ENCODE results near the gene NME4. TPM values are rescaled to one million over a fixed set of nuclear protein-coding genes. Genes with fewer than 3 reads are reported as not detected.

Gene NME4
- total RNA-seq, 2 donors from 2014 or later, result 38.3 to 63.6 TPM

- H3K27me3 ChIP-seq, result no peaks in the 10 kb centered on the region
- peak within 1 kb of the TSS; percentile 68 to 83 for H3K9ac ChIP-seq (ENCODE audit: low read depth in 2 of 2, low read length in 2 of 2)
- no peaks in the 10 kb centered on the region for H3K36me3 ChIP-seq
- peak within 1 kb of the TSS; percentile 75 for H3K4me3 ChIP-seq
- TF ChIP-seq, protein P1, sequence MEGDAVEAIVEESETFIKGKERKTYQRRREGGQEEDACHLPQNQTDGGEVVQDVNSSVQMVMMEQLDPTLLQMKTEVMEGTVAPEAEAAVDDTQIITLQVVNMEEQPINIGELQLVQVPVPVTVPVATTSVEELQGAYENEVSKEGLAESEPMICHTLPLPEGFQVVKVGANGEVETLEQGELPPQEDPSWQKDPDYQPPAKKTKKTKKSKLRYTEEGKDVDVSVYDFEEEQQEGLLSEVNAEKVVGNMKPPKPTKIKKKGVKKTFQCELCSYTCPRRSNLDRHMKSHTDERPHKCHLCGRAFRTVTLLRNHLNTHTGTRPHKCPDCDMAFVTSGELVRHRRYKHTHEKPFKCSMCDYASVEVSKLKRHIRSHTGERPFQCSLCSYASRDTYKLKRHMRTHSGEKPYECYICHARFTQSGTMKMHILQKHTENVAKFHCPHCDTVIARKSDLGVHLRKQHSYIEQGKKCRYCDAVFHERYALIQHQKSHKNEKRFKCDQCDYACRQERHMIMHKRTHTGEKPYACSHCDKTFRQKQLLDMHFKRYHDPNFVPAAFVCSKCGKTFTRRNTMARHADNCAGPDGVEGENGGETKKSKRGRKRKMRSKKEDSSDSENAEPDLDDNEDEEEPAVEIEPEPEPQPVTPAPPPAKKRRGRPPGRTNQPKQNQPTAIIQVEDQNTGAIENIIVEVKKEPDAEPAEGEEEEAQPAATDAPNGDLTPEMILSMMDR (IDR thresholded peaks at IDR 0.05), result no peak
- H3K27ac ChIP-seq, result peak within 1 kb of the TSS; percentile 55
- H3K9me3 ChIP-seq, result no peaks in the 10 kb centered on the region
- DNase-seq, result peak; percentile 100
- H3K4me1 ChIP-seq, result peaks cover 8% of the 10 kb centered on the region
- intact Hi-C loops (cut with DNase I), result no loop called here
Observed at GRCh38 chr16:352547-353403, 44.2 kb upstream of the NME4 start, which contains the start of gene AXIN1. Gene AXIN1 (minus strand): TSS chr16:352723. CDS start chr16:347025, 5,698 bp downstream.

DNA sequence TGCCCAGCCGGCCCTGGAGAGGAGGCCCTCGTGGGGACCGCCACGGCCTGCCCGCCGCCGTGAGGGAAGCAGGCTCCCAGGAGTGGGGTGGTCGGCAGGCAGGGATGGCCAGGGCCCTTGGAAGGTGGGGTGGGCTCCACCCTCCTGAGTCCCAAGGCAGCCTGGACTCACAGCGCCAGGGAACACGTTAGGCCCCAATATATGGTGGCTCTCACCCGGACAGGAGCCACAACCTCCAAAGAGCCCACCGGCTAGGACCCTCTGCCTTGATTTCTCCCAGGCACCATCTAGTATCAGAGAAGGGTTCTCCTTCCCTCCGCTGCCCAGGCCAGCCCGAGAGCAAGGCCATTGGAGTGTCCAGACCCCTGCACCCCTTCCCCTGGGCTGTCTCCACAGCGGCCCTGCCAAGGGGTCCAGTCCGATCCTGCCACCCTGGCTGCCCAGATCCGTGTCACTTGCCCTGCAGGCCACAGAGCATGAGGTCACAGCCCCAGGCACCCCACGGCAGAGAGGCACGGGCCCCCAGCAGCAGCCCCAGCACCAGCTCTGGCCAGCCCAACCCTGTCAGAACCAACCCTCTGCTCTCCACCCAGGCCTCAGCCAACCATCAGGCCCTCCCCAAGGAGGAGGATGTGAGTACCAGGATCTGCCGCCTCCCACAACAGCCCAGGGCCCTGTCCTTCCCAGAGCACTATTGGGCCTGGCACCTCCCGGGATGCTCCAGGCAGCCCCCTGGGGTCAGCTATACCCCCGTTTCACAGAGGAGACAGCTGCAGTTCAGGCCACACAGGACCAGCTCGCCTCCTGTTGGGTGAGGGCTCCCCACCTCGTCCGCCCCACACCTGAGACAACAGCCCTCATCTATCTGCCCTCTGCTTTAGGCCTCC is 43.4 kb upstream of the NME4 start:
- Histone ChIP-seq H3K4me3 (peak overlapping the region; percentile 52), H3K4me1 (peaks cover 8% of the 10 kb centered on the region), H3K36me3 (no peaks in the 10 kb centered on the region), H3K9ac (ENCODE audit: low read depth in 2 of 2, low read length in 2 of 2) (peak overlapping the region; percentile 57 to 68), H3K27ac (peak overlapping the region; percentile 50), H3K27me3 (no peaks in the 10 kb centered on the region), H3K9me3 (no peaks in the 10 kb centered on the region)
- intact Hi-C loops (cut with DNase I), result no loop called here
- DNase-seq, result no peak
- TF ChIP-seq, protein P1 (IDR thresholded peaks at IDR 0.05), result no peak

- intact Hi-C loops (cut with DNase I), result no loop called here
- Histone ChIP-seq H3K27ac (no peak overlapping the region), H3K36me3 (no peaks in the 10 kb centered on the region), H3K27me3 (no peaks in the 10 kb centered on the region), H3K9ac (ENCODE audit: low read depth in 2 of 2, low read length in 2 of 2) (peak overlapping the region in 1 of 2 donors; percentile 24), H3K4me3 (no peak overlapping the region), H3K9me3 (no peaks in the 10 kb centered on the region), H3K4me1 (peaks cover 8% of the 10 kb centered on the region)
- no peak for DNase-seq
- TF ChIP-seq, protein P1 (IDR thresholded peaks at IDR 0.05), result no peak
Observed at GRCh38 chr16:354291-354881, 42.6 kb upstream of the NME4 start.

DNA sequence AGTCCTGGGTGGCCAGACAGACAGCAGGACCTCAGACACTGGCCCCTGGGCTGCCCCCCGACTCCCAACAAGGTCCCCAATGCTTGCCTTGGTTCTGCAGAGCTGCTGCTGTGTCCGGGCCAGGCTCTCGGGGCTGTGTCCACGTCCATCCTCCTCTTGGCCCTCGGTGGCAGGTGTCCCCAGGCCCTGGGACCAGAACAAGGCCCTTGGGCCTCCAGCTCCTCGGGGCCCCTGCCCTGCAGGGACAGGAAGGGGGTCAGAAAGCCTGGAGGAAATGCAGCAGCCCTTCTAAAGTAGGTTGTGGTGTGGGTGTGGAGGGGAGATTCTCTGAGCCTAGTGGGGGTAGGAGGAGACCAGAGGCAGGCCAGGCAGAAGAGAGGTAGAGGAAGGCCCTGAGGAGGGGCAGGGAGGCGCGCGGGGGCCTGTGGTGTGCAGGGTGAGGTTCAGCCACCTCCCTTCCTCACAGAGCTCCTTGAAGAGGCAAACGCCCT is 42.0 kb upstream of the NME4 start:
- peaks cover 8% of the 10 kb centered on the region for H3K4me1 ChIP-seq
- H3K27me3 ChIP-seq, result no peaks in the 10 kb centered on the region
- H3K9me3 ChIP-seq, result no peaks in the 10 kb centered on the region
- no peak for DNase-seq
- no peak overlapping the region for H3K27ac ChIP-seq
- TF ChIP-seq, protein P1 (IDR thresholded peaks at IDR 0.05), result no peak
- H3K36me3 ChIP-seq, result no peaks in the 10 kb centered on the region
- no peak overlapping the region for H3K9ac ChIP-seq (ENCODE audit: low read depth in 2 of 2, low read length in 2 of 2)
- H3K4me3 ChIP-seq, result no peak overlapping the region
- intact Hi-C loops (cut with DNase I), result no loop called here

GRCh38 chr16:356741-357140 is 40.3 kb upstream of the NME4 start:
- H3K9me3 ChIP-seq, result no peaks in the 10 kb centered on the region
- H3K4me3 ChIP-seq, result no peak overlapping the region
- no peak for DNase-seq
- H3K9ac ChIP-seq (ENCODE audit: low read depth in 2 of 2, low read length in 2 of 2), result no peak overlapping the region
- intact Hi-C loops (cut with DNase I), result no loop called here
- H3K36me3 ChIP-seq, result no peaks in the 10 kb centered on the region
- no peaks in the 10 kb centered on the region for H3K27me3 ChIP-seq
- H3K27ac ChIP-seq, result no peak overlapping the region
- TF ChIP-seq, protein P1 (IDR thresholded peaks at IDR 0.05), result no peak
- no peaks in the 10 kb centered on the region for H3K4me1 ChIP-seq

All from colonic mucosa (tissue), 4 donors.